GM23248 (cell line): ENCODE data around the gene PAX4.

Experiments
- EZH2 ChIP-seq: fragments of 200-600 bp; sonication (generic); IDR thresholded peaks from 2 replicates; pipeline ENCODE4 v1.6.1; 2018; ENCODE audit warnings: antibody characterized with exemption, mild to moderate bottlenecking; ENCODE audit not compliant: insufficient read depth, poor library complexity, severe bottlenecking
- EZH2phosphoT487 ChIP-seq: fragments of 200-600 bp; sonication (generic); IDR thresholded peaks from 2 replicates; pipeline ENCODE4 v1.6.1; 2018; ENCODE audit warnings: antibody characterized with exemption, moderate library complexity, mild to moderate bottlenecking, low read depth; ENCODE audit not compliant: insufficient read depth

DNA sequence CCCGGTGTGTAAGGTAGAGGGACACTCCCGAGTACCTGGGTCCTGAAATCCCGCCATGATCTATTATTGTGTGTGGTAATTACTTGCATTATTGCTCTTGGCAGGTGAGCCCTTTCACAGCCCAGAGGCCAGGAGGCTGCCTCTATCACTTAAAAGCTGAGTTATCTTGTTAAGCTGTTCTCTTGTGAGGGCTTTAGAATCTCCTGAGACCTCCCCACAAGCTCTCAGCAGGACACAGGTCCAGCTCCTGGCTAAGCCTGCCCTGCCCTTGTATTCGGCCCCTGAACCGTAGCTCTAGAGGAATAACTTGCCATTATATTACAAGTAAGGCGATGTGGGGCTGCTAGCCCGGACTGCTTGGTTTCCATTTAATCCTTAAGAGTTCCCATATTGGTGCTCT lies 48.0 kb upstream of the PAX4 start:
- TF ChIP-seq EZH2 (no peak), EZH2phosphoT487 (no peak)
